H1 (cell line): Measurements from ENCODE around the gene THEM5. TPM values are rescaled to one million over a fixed set of nuclear protein-coding genes. Genes with fewer than 3 reads are reported as not detected.

Experiments used
- CREB1 ChIP-seq: IDR thresholded peaks from 2 replicates; pipeline ENCODE4 v1.6.1; 2012; ENCODE audit warnings: inconsistent platforms
- polyA plus RNA-seq, 7 experiments: library from polyadenylated mRNA; depleted of rRNA in 3 of 7; stranded (reverse) in 5 of 7; unstranded in 2 of 7; fragments of >200 nt in 5 of 7; fragments of 200-250 nt in 2 of 7; gene quantifications; 1 replicate in 5 of 7; 2 replicates in 1 of 7; 4 replicates in 1 of 7; pipeline versions ENCODE4 v1.2.1 to v1.2.3, GENCODE V29; 2011 to 2013; ENCODE audit warnings: missing spikeins in 2 of 7, mixed read lengths in 2 of 7
- total RNA-seq: library from RNA; stranded (reverse); fragmentation: NEBNext Ultra II Directional; extraction: Animal tissue kit (Norgen Biotek cat#: 25700); gene quantifications from 2 replicates; pipeline ENCODE4 v1.2.1, GENCODE V29; 2021
- TF ChIP-seq, protein P1 (sequence below): fragments of 300-600 bp; sonication (generic); IDR thresholded peaks from 2 replicates; pipeline ENCODE4 v1.7.1; 2012; ENCODE audit warnings: low read length, moderate library complexity, mild to moderate bottlenecking, inconsistent platforms; ENCODE audit not compliant: insufficient replicate concordance
- TF ChIP-seq, protein P2 (sequence below): IDR thresholded peaks from 2 replicates; pipeline ENCODE4 v1.6.1; 2012; ENCODE audit warnings: inconsistent platforms

THEM5 gene
- total and polyA plus RNA-seq, 2 of the 8 experiments (the other 6 are each of a cell fraction or from before 2014, with no cell fraction given), result not detected

DNA sequence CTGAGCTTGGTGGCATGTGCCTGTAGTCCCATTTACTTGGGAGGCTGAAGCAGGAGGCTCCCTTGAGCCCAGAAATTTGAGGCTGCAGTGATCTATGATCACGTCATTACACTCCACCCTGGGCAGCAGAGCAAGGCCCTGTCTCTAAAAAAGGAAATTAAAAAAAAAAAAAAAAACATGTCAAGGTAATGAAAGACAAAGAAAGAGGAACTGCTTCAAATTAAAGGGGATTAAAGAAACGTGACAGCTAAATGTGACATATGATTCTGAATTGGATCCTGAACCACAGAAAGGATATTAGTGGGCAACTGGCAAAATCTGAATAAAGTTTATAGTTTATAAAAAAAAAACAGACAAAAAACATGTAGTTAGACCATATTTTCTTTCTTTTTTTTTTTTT, 10.1 kb downstream of the THEM5 start (continued):
- TF ChIP-seq, protein P1, sequence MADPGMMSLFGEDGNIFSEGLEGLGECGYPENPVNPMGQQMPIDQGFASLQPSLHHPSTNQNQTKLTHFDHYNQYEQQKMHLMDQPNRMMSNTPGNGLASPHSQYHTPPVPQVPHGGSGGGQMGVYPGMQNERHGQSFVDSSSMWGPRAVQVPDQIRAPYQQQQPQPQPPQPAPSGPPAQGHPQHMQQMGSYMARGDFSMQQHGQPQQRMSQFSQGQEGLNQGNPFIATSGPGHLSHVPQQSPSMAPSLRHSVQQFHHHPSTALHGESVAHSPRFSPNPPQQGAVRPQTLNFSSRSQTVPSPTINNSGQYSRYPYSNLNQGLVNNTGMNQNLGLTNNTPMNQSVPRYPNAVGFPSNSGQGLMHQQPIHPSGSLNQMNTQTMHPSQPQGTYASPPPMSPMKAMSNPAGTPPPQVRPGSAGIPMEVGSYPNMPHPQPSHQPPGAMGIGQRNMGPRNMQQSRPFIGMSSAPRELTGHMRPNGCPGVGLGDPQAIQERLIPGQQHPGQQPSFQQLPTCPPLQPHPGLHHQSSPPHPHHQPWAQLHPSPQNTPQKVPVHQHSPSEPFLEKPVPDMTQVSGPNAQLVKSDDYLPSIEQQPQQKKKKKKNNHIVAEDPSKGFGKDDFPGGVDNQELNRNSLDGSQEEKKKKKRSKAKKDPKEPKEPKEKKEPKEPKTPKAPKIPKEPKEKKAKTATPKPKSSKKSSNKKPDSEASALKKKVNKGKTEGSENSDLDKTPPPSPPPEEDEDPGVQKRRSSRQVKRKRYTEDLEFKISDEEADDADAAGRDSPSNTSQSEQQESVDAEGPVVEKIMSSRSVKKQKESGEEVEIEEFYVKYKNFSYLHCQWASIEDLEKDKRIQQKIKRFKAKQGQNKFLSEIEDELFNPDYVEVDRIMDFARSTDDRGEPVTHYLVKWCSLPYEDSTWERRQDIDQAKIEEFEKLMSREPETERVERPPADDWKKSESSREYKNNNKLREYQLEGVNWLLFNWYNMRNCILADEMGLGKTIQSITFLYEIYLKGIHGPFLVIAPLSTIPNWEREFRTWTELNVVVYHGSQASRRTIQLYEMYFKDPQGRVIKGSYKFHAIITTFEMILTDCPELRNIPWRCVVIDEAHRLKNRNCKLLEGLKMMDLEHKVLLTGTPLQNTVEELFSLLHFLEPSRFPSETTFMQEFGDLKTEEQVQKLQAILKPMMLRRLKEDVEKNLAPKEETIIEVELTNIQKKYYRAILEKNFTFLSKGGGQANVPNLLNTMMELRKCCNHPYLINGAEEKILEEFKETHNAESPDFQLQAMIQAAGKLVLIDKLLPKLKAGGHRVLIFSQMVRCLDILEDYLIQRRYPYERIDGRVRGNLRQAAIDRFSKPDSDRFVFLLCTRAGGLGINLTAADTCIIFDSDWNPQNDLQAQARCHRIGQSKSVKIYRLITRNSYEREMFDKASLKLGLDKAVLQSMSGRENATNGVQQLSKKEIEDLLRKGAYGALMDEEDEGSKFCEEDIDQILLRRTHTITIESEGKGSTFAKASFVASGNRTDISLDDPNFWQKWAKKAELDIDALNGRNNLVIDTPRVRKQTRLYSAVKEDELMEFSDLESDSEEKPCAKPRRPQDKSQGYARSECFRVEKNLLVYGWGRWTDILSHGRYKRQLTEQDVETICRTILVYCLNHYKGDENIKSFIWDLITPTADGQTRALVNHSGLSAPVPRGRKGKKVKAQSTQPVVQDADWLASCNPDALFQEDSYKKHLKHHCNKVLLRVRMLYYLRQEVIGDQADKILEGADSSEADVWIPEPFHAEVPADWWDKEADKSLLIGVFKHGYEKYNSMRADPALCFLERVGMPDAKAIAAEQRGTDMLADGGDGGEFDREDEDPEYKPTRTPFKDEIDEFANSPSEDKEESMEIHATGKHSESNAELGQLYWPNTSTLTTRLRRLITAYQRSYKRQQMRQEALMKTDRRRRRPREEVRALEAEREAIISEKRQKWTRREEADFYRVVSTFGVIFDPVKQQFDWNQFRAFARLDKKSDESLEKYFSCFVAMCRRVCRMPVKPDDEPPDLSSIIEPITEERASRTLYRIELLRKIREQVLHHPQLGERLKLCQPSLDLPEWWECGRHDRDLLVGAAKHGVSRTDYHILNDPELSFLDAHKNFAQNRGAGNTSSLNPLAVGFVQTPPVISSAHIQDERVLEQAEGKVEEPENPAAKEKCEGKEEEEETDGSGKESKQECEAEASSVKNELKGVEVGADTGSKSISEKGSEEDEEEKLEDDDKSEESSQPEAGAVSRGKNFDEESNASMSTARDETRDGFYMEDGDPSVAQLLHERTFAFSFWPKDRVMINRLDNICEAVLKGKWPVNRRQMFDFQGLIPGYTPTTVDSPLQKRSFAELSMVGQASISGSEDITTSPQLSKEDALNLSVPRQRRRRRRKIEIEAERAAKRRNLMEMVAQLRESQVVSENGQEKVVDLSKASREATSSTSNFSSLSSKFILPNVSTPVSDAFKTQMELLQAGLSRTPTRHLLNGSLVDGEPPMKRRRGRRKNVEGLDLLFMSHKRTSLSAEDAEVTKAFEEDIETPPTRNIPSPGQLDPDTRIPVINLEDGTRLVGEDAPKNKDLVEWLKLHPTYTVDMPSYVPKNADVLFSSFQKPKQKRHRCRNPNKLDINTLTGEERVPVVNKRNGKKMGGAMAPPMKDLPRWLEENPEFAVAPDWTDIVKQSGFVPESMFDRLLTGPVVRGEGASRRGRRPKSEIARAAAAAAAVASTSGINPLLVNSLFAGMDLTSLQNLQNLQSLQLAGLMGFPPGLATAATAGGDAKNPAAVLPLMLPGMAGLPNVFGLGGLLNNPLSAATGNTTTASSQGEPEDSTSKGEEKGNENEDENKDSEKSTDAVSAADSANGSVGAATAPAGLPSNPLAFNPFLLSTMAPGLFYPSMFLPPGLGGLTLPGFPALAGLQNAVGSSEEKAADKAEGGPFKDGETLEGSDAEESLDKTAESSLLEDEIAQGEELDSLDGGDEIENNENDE, result no peak
- TF ChIP-seq, protein P2, sequence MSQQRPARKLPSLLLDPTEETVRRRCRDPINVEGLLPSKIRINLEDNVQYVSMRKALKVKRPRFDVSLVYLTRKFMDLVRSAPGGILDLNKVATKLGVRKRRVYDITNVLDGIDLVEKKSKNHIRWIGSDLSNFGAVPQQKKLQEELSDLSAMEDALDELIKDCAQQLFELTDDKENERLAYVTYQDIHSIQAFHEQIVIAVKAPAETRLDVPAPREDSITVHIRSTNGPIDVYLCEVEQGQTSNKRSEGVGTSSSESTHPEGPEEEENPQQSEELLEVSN, result no peak
- no peak for TF ChIP-seq CREB1
- TF ChIP-seq, all 59 proteins: peak for 0
